GM08714 (cell line): ENCODE data around the gene CHRNB2.
A peak's percentile ranks its signal among the peaks of the same experiment; 100 is the strongest.

Experiments
- H3K4me3 ChIP-seq: fragments of 200-500 bp; sonication (Bioruptor generic); 2 replicates; pipeline ENCODE4 v1.5.1; 2014; ENCODE audit warnings: mild to moderate bottlenecking, low read length, inconsistent platforms
- ZNF274 ChIP-seq: IDR thresholded peaks from 2 replicates; pipeline ENCODE4 v1.6.1; 2012; ENCODE audit warnings: mild to moderate bottlenecking, low read depth, low read length

CHRNB2 gene

DNA sequence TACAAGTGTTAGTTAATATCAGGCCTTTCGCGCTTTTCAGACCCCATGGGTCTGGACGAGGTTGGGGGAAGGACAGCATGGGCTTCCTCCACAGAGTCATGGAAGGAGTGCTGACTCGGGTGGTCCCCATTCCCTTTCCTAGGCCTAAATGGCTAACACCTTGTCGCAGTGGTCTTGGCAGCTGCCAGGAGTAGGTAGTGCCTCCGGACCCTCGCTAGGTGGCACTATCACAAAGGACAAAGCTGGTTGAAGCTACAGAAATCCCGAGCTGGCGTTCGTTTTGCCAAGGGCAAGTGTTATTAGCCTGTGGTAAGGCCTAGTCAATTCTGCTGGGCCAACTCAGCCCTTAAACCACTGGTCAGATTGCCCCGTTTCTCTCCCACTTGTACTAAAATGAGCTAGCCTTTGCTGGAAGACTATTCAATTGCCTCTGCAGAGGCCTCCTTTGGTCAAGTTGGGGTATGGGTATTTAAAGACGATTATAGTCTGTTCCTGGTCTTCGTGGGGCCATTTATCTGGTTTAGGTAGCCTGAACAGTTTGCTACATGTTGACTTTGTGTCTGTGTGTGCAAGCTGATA lies 8.0 kb upstream of the CHRNB2 start:
- no peak for TF ChIP-seq ZNF274
- H3K4me3 ChIP-seq = peak overlapping the region; percentile 78

DNA sequence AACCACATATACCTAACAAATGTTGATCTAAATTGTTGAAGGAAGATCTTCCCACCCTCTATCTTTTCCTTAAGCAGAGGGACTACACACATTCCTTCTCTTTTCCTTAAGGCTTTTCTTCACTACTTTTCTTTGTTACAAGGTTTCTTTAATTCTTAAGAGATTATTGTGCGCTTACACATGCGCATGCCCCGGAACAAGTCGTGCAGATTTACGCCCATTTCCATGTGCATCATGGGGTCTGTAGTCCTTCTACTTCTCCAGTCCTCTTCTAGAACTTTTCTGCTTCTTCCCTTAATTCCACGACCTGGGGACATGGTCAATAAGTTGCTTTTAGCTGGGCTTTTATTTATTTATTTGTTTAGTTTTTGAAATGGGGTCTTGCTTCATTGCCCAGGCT lies 1.7 kb upstream of the CHRNB2 start:
- no peak for TF ChIP-seq ZNF274
- H3K4me3 ChIP-seq = no peak overlapping the region

DNA sequence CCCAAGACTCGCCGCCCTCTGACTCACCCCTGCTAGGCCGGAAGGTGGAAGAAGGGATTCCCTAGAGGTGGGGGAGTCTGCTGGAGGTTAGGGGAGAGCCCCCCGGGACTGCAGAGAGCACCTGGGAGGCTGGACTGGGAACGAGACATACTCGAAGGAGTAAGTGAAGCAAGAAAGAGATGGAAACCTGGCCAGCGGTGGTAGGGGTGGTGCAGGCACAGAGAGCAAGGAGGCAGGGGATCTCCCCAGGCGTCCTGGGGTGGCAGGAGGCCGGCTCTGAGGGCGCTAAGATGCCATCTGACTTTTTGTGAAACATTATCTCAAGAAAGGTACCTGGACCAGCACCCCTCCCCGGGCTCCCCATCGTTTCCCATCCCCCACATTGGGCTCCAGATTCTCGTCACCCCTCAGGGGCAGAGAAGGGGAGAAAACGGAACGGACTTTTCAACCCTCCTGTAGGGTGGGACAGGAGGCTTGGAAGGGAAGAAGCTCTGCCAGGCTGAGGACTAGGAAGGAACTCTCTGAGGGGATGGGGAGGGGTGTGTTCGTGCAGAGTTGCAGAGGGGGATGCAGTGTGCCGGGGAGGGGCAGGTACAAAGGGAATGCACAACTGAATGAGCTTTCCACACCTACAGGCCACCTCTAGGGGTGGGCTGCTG lies 708 bp downstream of the CHRNB2 start:
- TF ChIP-seq ZNF274 = no peak
- H3K4me3 ChIP-seq = no peak overlapping the region

DNA sequence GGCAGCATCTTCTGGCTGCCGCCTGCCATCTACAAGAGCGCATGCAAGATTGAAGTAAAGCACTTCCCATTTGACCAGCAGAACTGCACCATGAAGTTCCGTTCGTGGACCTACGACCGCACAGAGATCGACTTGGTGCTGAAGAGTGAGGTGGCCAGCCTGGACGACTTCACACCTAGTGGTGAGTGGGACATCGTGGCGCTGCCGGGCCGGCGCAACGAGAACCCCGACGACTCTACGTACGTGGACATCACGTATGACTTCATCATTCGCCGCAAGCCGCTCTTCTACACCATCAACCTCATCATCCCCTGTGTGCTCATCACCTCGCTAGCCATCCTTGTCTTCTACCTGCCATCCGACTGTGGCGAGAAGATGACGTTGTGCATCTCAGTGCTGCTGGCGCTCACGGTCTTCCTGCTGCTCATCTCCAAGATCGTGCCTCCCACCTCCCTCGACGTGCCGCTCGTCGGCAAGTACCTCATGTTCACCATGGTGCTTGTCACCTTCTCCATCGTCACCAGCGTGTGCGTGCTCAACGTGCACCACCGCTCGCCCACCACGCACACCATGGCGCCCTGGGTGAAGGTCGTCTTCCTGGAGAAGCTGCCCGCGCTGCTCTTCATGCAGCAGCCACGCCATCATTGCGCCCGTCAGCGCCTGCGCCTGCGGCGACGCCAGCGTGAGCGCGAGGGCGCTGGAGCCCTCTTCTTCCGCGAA lies 3.8 kb downstream of the CHRNB2 start:
- TF ChIP-seq ZNF274 = no peak
- H3K4me3 ChIP-seq = no peak overlapping the region

DNA sequence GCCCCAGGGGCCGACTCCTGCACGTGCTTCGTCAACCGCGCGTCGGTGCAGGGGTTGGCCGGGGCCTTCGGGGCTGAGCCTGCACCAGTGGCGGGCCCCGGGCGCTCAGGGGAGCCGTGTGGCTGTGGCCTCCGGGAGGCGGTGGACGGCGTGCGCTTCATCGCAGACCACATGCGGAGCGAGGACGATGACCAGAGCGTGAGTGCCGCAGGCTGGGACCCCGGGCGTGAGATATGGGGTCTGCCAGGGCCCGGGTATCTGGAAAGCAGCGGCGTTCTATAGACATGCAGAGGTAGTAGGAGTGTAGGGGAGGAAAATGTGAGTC lies 4.3 kb downstream of the CHRNB2 start:
- TF ChIP-seq ZNF274 = no peak
- no peak overlapping the region for H3K4me3 ChIP-seq

DNA sequence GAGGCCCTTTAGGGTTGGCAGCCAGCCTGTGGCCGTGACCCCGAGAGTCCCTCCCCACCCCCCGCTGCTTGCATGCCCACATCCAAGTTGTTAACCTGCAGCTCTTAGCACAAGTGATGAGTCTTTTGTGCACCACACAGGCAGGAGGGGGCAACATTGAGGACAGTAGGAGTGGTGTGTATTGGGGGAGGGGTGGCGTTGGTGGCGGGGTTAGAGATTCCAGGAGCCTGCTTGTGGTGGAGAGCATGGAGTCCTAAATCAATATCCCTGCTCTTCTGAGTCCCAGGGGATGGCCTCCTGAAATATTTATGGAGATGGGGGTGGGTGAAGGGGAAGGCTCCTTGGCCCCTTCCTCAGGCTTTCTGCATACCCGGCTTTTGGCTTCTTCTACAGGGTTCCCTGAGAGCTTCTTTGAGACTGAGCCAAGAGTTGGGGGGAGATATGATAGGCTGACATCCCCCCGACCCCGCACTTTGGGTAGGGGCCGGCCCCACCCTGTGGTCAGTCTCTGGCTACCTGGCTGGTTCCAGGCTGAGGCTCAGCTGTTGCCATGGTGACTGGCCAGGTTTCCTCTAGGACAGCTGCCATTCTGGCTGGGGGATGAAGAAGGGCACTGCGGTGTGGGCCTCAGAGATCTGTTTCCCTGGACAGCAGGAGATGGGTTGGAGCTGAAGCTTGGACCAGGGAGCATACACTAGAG lies 5.0 kb downstream of the CHRNB2 start:
- no peak overlapping the region for H3K4me3 ChIP-seq
- no peak for TF ChIP-seq ZNF274

DNA sequence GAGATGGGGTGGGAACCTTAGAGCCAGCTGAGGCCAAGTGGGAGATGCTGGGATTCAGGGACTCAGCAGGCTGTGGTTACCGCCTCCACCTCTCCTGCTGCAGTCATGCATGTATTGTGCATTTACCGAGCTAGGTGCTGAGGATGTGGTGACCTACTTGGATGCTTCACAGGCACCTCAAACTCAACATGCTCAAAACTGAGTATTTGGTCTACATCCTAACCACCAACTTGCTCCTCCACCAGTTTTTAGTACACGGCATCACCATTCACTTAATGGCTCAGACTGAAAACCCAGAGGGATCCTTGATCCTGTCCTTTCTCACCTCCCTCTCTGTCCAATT lies 5.6 kb downstream of the CHRNB2 start:
- no peak for TF ChIP-seq ZNF274
- H3K4me3 ChIP-seq = no peak overlapping the region

DNA sequence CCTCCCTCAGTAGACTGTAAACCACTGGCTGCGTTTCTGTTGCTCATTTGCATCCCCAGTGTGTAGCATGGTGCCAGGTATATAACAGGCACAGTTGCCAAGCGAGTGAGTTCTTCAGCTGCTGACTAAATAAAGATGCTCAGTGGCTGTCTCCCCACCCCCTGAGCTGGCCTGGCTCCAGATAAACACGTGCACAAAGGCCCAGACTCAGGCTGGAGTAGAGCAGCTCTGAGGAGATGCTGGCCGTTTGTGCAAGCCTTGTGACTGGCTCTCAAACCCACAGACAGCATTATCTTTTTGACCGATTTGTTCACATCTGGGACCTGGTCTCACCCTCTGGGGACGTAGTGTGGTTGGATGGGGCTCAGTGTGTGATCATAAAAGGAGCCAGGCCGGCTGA lies 7.1 kb downstream of the CHRNB2 start:
- TF ChIP-seq ZNF274 = no peak
- no peak overlapping the region for H3K4me3 ChIP-seq

DNA sequence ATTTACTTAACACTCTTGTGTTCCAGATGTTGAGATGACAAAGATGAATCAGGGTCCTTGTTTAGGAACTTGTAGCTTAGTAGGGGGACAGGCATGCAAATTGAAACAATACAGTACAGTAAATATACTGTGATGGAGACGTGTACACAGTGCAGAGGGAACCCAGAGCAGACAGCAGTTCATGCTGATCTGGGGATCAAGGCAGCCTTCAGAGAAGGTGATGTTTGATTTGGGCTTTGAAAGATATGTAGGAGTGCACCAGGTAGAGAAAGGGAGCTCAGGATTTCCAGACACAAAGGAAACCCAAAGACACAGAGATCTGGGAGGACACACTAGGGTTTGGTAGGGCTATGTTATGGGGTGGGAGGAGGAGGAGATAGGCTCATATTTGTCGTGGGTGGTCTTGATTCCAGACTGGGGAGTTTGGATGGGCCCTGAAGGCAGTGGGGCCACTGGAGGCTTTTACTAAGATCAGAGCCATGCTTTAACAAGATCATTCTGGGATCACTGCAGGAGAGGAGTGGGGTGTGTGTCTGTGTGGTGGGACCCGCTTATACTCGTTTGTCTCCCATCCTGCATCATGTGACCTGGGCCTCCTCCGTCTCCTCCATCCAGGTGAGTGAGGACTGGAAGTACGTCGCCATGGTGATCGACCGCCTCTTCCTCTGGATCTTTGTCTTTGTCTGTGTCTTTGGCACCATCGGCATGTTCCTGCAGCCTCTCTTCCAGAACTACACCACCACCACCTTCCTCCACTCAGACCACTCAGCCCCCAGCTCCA lies 7.8 kb downstream of the CHRNB2 start:
- H3K4me3 ChIP-seq = no peak overlapping the region
- TF ChIP-seq ZNF274 = no peak

DNA sequence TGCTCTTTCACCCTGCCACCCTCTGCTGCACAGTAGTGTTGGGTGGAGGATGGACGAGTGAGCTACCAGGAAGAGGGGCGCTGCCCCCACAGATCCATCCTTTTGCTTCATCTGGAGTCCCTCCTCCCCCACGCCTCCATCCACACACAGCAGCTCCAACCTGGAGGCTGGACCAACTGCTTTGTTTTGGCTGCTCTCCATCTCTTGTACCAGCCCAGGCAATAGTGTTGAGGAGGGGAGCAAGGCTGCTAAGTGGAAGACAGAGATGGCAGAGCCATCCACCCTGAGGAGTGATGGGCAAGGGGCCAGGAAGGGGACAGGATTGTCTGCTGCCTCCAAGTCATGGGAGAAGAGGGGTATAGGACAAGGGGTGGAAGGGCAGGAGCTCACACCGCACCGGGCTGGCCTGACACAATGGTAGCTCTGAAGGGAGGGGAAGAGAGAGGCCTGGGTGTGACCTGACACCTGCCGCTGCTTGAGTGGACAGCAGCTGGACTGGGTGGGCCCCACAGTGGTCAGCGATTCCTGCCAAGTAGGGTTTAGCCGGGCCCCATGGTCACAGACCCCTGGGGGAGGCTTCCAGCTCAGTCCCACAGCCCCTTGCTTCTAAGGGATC lies 8.5 kb downstream of the CHRNB2 start:
- no peak for TF ChIP-seq ZNF274
- H3K4me3 ChIP-seq = no peak overlapping the region

DNA sequence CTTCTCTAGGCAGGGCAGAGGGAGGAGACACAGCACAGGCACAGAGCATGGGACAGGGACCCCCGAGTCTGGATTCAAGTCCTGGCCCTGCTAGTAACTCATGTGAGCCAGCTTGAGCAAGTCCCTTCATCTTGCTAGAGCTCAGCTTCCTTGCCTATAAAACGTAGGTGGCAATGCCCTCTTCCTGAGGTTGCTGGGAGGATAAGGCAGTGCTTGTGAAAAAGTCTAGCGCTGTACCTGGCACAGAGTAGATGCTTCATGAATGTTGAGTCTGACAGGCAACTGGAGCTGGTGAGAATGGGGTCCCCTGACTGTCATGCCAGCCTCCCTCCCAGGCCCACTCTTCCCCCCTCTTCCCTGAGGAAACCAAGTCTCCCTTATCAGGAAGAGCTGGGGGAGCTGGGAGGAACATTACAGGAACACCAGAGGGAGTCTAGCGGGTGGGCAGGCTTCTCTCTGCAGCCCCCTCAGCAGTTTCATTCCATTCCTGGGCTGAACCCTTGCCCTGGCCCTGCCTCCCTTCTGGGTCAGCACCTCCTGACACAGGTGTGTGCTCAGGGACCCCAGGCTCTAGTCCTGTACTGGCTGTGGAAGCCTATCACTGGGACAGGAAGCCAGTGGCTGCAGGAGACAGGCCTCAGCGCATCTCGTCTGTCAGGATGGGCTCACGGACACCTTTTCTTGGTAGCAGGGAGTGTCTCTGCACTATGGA lies 9.9 kb downstream of the CHRNB2 start:
- no peak for TF ChIP-seq ZNF274
- no peak overlapping the region for H3K4me3 ChIP-seq

DNA sequence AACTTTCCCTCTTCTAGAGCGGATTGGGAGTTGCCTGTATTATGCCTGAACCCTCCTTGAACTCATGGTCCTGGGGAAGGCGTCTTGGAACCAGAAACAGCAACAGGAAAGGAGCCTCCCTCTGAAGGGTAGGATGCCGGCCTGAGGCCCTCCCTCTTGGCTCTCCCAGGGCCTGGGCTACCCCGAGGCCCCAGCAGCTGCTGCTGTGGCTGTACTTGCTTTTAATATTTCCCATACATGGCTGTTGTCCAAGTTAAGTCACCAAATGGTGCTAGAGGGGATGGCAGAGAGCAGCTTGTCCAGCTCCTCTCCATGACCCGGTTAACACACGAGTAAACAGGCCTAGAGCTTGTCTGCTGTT lies 10.5 kb downstream of the CHRNB2 start:
- TF ChIP-seq ZNF274 = no peak
- H3K4me3 ChIP-seq = no peak overlapping the region

DNA sequence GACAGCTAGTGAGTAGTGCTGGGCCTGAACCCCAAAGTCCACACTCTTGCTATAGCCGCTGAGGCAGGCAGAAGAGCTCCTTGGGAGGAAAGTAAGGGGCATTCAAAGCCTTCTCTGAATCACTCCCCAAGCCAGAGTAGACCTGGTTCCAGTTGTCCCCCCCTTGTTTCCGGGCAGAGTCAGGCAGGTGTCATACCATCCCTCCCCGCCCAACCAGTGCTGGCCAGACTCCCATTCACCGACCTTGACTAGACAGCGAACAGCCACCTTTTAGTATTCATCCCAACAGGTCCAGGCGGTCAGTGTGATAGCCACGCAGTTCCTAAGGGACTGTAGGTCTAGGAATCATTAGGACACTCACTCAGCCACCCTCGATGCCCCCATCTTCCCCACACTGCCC lies 11.8 kb downstream of the CHRNB2 start:
- TF ChIP-seq ZNF274 = no peak
- H3K4me3 ChIP-seq = no peak overlapping the region
